ENCODE results near the gene ZNF417.

DNA sequence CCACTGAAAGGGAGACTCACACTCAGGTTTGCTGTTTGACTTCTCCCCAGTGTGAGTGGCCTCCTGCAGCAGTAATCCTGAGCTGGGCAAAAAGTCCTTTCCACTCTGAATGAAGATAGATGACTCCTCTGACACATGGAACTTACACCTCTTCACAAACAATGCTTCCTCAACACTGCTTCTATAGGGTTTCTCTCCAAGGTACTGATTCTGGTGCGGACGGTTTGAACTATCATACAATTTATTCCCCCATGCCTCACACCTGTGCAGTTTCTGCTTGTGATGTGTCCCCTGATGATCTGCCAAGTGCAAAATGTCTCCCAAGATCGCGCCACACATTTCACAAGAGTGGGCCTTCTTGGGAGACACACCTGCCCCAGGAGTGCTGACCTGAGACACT lies 11.2 kb upstream of the ZNF417 start:
- TF ChIP-seq POLR2A (IDR thresholded peaks at IDR 0.05; ENCODE audit: low read depth, low read length) (no peak), EZH2 (IDR thresholded peaks at IDR 0.05; ENCODE audit: borderline replicate concordance, low read depth, low read length, severe bottlenecking) (no peak)
- TF ChIP-seq, protein P1, sequence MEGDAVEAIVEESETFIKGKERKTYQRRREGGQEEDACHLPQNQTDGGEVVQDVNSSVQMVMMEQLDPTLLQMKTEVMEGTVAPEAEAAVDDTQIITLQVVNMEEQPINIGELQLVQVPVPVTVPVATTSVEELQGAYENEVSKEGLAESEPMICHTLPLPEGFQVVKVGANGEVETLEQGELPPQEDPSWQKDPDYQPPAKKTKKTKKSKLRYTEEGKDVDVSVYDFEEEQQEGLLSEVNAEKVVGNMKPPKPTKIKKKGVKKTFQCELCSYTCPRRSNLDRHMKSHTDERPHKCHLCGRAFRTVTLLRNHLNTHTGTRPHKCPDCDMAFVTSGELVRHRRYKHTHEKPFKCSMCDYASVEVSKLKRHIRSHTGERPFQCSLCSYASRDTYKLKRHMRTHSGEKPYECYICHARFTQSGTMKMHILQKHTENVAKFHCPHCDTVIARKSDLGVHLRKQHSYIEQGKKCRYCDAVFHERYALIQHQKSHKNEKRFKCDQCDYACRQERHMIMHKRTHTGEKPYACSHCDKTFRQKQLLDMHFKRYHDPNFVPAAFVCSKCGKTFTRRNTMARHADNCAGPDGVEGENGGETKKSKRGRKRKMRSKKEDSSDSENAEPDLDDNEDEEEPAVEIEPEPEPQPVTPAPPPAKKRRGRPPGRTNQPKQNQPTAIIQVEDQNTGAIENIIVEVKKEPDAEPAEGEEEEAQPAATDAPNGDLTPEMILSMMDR (IDR thresholded peaks at IDR 0.05; ENCODE audit: extremely low read depth in 1 of 2, insufficient read depth in 1 of 2, low read depth in 1 of 2, low read length in 2 of 2) = no peak

All from endothelial cell of umbilical vein (primary cell).